ENCODE data around the gene FCGBP.

Gene FCGBP

DNA sequence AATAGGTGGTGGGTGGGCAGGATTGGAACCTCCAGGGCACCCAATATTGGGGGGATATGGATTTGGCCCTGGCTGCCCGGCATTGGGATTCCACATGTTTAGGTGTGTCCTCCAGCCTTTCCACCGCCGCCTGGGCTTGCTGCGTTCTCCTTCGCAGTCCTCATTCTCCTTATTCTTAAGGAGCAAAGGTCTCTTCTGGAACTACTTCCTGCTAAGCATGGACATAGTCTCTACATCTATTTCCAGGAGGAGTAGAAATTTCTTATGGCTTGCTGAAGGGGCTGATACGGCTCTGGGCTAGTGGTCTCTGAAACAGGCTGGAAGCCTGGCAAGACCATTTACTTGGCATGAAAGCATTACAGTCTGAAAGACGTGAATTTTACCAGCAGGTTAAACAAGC, 9.2 kb upstream of the FCGBP start:
- no peak for DNase-seq

DNA sequence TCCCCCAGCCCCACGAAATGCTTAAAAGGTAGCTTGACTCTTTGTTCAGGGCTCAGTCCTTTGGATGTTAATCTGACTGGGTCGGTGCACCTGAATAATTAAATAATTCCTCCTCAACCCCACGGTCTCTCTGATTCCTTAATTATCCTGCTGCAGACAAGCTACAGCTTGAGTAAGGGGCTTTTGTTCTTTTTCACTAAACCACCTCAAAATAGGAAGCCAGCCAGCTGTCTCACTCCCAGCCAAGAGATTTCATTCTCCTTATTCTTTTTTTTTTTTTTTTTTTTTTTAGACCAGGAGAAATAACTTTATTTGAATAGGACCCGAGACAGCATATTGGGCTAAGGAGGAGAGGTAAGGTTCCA, 7.9 kb upstream of the FCGBP start:
- DNase-seq = no peak

DNA sequence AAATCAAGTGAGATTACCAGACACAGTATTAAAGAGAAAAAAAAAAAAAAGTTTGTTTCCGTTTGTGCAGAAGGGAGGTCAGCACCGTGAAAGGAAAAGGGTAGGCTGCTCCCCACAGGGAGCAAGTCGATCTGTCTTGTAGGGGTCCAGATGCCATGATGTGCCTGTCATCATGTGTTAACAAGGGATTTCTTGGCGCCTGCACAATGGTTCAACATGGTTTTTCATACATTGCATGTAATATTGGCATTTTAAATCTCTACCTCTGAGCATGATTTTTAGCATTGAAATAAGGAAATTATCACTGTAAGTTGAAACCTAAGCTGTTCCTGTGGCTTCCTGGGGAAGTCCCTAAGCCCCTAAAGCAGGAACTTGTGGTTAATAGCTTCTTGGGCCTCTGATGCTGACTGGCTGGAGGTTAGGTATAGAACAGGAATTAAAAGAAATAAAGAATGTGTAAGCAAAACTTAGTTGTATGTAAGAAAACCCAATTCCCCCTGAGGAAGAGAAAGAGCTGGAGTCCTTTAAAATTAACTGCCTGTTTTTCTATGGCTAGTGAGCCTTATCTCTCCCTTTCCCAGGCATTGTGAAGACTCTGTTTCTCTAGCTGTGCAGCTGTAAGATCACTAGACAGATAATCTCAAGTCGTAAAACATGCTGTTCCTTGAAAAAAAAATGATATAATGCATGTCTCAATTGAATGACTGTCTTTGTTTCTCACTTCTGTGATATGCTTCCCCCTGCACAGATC, 7.4 kb upstream of the FCGBP start:
- no peak for DNase-seq

DNA sequence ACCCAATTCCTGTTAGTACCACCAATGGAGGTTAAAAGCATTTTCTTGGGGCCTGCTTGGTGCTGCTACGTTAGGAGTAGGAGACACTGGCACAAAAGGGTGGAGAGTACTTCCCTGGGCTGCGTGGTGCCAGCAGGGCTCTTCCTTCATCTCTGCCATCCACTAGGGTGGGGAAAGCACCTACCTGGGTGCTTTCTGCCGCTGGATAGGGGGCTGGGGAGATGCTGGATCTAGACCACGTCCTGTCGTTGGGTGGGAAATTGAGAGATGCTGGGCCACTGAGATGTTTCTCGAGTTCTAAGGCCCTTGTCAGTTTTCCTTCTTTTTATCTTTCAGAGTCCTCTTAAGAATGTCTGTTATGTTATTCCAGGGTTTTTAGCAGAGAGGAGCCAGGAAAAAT, 6.7 kb upstream of the FCGBP start:
- no peak for DNase-seq

DNA sequence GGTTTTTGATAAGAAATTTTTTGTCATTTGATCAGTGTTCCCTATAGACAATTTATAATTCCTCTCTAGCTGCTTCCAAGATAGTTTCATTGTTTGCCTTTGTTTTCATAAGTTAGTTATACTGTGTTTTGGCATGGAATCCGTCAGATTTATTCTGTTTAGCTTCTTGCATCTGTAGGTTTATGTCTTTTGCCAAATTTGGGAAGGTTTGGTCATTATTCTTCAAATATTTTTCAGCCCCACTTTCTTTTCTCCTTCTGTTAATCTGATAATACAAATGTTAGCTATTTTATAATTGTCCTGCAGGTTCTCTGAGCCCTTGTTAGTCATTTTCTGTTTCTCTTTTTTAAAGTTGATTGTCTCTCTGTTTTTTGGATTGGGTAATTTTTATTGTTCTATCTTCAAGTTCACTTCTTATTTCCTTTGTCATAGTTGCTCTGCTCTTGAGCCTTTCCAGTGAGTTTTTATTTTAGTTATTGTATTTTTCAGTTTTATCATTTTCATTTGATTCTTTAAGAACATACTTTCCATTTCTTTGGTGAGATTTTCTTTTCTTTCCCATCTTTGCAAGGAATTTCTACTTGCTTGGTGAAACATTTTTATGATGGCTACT, 5.9 kb upstream of the FCGBP start:
- no peak for DNase-seq

DNA sequence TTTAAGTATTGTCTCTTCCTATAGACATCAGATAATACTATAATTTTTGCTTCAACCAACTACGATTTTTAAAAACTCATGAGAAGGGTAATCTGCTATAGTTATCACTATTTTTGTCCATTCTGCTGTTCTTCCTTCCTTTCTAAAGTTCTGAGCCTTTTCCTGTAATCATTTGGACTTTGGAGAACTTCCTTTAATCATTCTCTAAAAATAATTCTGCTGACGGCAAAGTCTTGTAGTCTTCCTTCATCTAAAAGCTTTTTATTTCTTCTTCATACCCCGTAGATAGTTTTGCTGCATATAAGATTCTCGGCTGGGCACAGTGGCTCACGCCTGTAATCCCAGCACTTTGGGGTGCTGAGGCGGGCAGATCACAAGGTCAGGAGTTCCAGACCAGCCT, 5.1 kb upstream of the FCGBP start:
- no peak for DNase-seq

DNA sequence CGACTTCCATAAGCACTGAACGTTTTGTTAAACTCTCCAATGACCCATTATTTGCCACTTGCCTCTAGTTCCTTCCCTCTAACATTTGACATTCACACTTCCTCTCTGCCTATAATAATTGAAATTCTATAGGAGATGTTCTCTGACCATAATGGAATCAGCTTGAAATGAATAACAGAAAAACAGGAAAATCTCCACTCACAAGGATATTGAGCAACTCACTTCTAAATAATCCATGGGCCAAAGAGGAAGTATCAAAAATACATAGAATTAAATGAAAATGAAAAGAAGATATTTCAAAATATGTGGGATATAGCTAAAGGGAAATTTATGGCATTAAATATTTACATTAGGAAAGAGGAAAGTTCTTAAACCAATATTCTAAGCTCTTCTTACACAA, 3.4 kb upstream of the FCGBP start:
- DNase-seq = no peak

DNA sequence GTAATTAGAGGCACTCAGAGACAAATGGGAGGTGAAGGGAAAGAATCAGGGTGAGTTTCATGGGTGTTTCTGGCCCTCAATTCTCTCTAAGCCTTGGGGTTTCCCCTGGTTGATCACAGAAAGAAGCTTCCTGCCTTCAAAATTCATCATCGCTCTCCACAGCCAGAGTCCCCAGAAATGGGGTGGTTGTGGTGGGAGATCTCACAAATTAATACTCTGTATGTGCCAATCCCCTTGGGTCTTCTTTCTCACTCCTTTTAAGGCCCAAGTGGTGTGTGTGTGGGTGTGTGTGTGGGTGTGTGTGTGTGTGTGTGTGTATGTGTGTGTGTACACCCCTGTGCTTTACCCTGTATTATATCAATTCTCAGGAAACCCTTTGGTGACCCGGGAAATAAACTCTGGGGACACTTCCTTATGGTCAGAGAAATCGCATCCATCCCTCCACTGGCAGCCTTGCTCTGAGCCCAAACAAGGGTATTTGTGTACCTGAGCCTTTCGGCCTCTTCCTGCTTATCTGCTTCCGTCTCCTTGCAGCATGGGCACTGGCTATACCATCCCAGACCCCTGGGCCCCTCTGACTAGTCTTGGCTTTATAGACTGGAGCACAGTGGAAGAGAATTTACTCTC, 2.8 kb upstream of the FCGBP start:
- no peak for DNase-seq

DNA sequence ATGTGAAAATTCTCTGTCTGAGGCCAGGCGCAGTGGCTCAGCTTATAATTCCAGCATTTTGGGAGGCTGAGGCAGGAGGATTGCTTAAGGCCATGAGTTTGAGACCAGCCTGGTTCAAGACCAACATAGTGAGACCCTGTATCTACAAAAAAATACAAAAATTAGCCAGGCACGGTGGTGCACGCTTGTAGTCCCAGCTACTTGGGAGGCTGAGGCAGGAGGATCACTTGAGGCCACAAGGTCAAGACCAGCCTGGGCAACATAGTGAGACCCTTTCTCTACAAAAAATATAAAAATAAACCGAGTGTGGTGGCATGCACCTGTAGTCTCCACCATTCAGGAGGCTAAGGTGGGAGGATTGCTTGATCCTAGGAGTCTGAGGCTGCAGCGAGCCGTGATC, 2.2 kb upstream of the FCGBP start:
- no peak for DNase-seq

DNA sequence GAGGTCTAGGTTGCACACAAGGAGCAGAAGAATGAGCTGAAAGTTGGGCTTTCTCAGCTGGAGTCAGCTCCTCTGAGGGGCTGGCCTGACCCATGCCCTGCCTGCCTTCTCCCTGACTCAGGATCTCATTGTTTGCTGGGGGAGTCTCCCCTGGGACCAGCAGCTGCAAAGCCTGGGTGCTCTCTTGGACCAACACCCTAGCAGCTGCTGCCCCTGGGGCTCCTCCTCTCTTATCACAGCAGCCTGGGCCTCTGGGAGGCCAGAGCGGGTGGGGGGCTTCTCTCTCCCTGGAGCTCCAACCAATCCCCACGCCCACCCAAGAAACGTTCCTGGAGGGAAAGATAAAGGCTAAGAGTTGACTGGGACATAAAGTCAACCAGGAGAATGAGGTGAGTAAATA, 1.6 kb upstream of the FCGBP start:
- DNase-seq = no peak

DNA sequence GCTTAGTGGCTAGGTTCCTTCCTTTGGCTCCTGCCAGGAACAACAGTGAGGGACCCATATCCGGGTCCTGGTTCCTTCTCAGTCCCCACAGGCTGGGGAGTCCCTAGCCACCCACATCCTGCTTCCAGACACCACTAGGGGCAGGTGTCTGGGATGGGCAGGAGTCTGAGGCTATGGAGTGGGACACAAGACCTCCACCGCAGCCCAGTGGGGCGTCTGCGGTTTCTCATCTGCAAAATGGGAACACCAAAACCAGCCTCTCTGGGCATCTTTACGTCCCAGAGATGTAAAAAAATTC, 879 bp upstream of the FCGBP start:
- no peak for DNase-seq

DNA sequence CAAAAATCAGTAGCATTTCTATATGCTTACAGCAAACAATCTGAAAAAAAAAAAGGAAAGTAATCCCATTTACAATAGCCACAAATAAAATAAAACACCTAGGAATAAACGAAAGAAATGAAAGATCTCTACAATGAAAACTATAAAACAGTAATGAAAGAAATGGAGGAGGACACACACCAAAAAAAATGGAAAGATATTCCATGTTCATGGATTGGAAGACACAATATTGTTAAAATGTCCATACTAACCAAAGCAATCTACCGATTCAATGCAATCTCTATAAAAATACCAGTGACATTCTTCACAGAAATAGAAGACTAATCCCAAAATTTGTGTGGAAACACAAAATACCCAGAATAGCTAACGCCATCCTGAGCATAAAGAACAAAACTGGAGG, 4.7 kb downstream of the FCGBP start:
- DNase-seq = no peak

DNA sequence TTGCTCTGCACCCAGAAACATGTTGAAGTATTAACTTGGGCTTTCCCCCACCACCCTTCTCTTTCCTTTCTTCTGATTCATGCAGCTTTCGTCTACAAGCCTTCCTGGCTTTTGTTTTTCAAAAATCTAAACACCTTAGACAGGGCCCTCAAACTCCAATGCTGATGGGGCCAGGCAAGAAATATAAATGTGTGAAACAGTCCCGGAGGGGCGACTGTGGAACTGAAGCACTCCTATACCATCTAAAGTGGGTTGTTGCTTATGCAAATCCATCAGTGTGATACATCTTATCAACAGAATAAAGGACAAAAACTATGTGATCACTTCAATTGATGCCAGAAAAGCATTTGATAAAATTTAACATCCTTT, 6.1 kb downstream of the FCGBP start:
- no peak for DNase-seq

DNA sequence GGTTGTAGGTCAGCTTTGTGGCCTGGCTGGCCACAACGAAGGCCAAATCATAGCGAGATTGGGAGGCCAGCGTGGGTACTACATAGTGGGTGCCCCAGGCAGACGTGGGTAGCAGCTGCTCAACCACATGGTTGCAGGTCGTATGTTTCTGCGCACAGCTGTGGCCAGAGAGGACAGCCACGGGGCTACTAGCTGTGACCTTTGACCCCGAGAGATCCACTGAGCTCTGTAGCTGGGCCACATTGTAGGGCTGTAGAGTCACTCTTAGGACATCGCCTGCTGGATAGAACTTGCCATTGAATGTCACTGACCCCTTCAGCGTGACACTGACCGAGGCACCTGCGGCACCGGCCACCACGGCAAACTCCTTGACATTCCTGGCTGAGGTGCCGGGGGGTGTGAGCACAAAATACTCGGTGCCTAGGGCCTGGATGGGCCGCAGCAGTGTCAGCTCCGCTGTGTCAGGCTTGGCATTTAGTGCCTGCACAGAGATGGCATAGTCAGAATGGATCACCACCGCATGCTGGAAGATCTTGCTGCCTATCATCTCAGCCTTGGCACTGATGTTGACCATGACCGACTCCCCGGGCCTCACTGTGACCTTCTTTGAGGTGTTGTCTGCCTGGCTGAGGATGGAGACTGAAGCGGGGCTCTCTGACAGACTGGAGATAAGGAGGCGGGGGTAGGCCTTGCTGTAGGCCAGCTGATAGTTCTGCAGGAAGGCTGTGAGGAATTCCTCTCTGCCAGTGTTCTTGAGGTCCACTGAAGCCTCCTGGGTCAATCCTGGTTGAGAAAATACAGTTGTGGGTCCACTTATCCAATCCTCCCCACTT, 6.7 kb downstream of the FCGBP start:
- no peak for DNase-seq

DNA sequence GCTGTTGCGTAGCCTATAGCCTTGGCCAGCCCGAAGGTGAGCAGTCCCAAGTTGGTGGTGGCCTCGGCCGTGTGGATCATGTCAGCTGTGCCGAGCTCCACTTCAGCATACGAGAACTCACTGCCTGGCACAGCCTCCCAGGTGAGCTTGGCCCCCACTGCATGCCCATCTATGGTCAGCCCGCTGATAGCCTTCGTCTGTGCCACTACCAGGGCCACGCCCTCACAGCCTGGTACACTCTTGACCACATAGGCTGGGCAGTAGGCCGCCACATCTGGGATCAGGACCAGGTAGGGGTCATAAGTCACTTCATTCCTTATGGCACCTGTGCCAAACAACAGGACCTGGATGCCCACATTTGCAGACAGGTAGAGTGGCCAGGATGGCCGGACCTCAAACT, 7.4 kb downstream of the FCGBP start:
- no peak for DNase-seq

DNA sequence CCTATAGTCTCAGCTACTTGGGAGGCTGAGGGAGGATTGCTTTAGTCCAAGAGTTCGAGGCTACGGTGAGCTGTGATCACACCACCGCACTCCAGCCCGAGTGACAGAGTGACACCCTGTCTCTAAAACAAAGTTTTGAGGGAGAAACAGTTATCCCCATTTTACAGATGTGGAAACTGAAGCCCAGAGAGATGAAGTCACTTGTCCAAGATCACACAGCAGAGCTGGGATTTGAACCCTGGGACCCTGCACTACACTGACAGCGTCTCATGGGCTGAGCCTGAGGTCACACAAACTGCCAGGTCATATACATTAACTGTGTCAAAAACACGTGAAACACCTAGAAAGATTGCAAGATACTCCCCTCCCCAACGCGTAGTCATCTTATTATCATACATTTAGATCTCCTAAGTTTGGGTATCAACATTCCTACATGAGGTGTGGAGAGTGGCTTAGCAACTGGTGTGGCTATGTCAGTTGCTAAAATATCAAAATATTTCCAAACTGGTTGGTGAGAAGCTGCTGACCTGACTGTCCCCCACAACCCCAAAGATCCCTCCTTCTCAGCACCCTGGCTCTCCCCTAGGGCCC, 8.2 kb downstream of the FCGBP start:
- no peak for DNase-seq

DNA sequence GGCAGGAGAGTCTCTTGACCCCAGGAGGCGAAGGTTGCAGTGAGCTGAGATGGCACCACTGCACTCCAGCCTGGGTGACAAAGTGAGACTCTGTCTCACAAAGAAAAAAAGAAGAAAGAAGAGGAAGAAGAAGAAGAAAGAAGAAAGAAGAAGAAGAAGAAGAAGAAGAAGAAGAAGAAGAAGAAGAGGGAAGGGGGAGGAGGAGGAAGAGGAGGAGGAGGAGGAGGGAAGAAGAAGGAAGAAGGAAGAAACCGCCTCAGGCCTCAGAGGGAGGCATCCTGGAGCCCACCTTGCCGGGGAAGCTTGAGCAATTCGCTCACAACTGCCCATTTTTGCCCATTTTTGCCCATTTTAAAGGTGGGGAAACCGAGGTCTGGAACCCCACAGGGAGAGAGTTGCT, 9.5 kb downstream of the FCGBP start:
- DNase-seq = no peak

DNA sequence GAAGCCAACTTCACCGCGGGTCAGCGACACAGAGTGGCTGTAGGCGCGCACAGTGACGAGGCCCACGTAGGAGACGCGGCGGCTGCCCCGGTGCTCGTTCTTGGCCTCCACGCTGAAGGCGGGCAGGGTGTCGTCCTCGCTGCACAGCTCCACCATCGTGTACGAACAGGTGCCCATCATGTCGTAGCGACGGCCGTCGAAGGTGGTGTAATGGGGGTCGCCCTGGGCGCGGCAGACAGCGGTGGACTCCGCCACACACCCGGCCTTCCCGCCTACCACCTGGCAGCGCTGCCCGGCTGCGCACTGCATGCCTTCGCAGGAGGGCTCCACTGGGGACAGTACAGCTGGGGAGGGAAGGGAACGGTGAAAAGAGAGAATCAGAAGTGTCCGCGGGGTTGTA, 10.0 kb downstream of the FCGBP start:
- no peak for DNase-seq

DNA sequence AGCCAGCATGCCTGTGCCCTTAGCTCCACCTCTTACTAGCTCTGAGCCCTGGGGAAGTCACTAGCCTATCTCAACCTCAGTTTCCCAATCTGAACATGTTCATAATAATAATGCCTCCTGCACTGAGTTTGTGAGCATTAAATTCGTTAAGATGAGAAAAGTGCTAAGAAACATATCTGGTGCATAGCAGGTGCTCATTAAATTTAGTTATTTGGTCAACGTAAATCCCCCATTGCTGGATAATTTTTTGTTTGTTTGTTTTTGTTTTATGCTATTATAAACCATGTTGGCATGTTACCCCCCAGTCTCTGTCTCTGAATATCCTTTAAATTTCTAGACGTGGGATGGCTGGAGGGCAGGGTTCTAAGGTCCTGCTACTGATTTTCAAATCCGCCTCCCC, 10.6 kb downstream of the FCGBP start:
- DNase-seq = no peak

DNA sequence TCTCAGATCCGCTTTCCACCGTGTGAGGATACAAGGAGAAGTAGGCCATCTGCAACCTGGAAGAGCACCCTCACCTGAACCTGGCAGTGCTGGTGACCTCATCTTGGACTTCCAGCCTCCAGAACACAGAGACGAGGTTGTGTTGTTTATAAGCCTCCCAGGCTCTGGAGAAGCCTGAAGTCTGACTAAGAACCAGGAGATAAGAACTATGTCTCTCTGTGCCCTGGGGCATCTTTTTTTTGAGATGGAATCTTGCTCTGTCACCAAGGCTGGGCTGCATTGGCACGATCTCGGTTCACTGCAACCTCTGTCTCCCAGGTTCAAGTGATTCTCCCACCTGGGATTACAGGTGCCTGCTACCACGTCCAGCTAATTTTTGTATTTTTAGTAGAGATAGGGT, 14.5 kb downstream of the FCGBP start:
- DNase-seq = no peak

DNA sequence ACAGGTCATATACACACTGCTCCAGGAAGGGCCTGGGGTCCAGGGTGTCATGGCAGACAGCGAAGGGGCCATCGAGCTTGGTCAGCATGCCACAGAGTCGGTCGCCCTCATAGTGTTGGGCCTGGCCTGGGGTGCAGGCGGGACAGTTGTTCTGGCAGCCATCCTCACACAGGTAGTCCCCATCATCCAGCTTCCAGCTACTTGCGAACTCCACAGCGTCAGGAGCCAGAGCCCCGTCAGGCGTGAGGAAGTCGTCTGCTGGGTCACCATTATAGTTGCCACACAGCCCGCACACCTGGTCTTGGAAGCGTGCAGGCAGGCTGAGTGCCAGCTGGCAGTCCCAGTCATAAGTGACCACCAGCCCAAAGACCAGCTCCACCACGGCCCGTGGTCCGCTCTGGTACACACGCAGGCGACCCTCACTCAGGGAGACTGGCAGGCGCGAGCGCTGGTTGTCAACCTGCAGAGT, 16.2 kb downstream of the FCGBP start:
- DNase-seq = no peak

DNA sequence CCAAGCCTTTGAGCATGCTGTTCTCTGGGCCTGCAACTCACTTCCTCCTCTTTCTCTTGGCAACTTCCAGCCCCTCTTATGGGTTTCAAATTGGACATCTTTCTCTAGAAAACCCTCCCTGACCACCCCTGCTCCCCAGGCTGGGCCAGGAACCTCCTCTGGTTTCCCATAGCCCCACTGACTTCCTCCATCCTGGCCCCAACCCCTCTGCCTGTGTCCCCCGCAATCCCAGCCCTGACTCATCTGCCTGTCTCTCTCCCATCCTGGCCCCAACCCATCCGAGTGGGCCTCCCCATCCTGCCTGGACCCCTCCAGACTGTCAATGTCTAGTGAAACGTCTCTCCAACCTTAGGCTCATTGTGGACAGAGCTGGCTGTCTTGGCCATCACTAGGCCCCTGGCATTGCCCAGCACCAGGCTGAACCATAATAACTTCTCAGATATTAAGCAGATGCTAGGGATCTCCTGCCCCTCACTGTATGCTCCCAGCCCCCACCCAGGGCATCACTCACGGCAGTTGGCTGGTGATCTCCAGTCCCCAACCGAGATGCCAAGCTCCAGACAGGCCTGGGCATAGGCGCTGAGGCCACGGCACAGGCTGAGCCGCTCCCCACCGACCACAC, 16.8 kb downstream of the FCGBP start:
- DNase-seq = no peak

DNA sequence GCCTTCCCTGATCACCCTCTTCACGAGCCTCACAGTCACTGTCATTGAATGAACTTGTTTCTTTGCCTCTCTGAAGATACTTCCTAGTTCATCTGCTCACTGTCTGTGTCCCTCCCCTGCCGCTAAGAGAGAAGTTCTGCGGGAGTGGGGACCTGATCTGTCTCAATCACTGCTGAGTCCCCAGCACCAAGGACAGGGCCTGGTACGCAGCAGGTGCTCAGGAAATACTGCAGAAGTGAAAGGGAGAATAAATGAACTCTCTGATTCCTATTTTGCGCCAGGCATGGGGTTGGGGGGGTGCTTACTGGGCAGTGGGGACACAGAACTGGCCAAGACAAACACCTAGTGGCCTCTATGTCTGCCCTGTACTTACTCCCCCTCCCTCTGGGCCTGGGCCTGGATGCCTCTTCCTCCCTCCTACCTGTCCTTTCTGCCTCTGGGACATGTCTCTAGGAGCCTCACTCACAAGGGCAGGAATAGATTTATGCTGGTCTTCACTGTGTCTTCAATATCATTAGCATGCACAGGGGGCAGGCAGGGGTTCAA, 17.5 kb downstream of the FCGBP start:
- DNase-seq = no peak

All from activated naive CD4-positive, alpha-beta T cell (primary cell).